Activated T-cell treated with anti-CD3 and anti-CD28 coated beads, Interleukin-2, amount 50 U/mL, for 48 hours (primary cell): ENCODE data around the gene LY86.

Experiments
- DNase-seq, 2 experiments: peaks; one replicate each; pipeline ENCODE4 v3.0.0-alpha.2; 2020

Gene LY86

DNA sequence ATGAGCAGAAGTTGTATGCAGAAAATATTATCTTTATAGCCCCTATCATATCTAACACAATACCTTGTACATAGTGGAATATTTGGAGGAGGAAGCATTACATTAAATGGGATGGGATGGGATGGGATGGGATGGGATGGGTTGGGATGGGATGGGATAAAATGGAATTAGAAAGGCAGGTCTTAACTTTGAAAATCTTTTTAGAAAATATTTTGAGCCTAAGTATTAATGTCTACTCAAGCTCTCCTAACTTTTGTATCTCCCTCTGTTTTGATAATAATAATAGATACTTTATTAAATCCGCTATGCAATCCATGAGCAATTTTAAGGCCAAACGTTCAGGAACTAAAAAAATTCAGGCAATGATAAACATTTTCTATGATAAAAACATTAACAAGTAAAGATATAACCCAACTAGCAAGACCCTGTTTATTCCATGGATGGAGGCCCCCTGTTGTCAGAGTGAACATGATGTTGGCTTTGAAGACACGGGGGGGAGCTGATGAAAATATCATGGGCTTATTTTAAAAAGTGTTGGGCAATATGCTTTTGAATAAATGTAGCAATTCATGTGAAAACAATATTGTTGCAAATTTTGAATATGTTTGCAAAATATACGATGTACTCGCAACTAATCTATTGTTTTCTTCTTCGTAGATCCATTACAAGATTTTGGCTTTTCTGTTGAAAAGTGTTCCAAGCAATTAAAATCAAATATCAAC, 35.9 kb downstream of the LY86 start:
- no peak for DNase-seq

DNA sequence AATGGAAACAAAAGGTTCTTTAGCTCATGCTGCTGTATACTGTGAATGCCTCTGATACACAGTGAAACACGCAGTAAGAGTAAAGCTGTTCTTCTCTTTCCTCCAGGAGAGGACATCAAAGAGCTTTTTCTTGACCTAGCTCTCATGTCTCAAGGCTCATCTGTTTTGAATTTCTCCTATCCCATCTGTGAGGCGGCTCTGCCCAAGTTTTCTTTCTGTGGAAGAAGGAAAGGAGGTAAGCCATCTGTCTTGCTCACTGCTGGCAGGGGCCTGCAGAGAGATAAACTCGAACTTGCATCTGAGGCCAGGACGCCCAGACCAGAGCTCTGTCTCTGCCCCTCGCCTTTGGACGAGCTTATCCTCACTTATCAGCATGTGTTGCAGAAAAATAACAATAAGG, 37.7 kb downstream of the LY86 start:
- DNase-seq: no peak

DNA sequence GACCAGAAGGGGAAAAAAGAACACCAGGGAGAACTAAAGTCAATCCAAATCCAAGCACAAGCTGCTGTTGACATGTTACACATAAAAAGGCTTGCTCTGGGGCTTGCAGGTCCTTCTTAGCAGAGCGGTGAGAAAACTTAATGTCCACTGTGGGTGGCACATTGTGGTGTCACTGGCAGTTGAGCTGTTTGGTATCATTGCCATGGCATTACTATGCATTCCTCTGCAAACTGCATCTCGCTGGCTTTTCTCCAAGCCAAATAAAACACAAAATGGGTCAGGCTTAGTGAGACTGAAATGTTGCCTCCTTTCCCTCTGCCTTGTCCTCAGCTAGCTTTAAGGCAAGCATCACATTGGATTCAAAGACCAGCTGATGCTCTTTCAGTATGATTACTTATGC, 40.9 kb downstream of the LY86 start:
- DNase-seq: no peak

DNA sequence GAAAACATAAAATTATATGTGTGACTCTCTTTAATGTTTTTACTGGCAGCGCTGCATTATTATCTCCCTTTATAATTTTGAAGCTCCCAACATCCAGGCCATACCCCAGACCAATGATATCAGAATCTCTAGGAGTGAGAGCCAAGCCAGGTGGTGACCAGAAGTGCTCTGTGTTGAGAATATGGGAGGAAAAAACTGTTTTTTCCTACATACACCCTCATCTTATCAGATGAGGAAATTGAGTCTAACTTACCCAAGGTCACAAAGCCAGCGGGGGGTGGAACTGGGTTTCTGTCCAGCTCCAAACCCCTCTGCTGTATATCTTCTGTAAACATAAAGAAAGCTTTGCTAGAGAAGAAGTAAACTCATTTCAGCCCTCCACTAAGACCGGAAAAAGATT, 42.5 kb downstream of the LY86 start:
- DNase-seq: no peak

DNA sequence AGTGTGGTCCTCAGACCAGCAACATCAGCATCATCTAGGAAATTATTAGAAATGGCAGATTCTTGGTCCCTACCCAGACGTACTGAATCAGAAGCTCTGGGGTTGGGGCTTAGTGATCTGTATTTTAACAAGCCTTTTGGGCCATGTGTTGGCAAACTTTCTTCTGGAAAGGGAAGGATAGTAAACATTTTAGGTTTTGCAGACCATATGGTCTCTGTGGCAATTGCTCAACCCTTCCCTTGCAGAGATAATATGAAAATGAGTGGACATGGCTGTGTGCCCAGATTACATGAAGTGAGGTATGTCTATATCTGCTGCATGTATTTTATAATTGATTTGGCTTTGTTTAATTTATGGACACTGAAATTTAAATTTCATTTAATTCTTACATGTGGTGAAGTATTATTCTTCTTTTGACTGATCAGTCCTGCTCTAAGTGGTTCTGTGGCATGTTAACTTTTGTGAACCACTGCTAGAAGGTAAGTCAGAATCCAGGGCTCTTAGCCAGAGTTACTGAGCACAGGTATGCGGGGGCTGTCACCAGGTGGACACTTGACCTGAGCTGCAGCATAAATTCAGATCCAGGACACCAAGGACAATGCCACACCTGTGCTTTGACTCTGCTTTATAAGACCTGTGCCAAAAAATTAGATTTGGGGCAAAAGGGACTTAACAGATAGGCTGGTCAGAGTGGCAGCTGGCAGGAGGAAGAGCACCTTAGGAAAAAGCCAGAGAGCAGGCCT, 43.2 kb downstream of the LY86 start:
- DNase-seq: no peak

DNA sequence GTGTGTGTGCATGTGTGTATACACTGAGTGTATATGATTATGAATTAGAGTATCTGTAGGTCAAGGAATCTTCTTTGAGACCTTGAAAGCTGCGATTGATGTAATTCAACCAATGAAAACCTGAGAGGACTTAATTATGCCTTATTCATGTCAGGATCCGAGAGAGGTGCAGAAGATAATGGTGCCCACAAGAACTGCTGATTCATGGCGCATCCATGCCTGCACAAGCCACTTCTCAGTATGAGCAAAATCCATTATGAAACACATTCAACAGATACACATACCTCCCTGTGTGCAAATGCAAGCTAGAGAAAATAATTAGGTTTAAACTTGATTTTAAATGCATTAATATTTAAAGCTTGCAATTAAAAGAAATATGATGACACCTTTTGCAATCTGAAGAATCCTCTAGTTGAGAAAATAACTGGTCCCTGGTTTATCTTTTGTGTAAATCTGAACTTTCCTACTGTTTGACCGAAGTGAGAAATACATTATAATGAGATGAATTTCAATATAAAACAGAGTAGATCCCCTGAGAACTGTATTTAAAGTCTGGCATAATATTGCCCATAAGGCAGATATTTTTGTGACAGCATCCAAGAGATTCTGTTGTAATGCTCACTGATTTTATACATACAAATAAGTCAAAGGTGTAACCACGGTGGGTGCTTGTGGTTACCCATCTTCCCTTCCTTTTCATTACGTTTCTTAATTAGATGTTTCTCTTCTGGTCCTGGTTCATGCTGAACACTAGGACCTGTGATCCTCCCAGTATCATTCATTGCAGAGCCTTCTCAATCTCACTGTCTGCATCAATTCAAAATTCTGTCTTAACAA, 45.6 kb downstream of the LY86 start:
- DNase-seq: no peak

DNA sequence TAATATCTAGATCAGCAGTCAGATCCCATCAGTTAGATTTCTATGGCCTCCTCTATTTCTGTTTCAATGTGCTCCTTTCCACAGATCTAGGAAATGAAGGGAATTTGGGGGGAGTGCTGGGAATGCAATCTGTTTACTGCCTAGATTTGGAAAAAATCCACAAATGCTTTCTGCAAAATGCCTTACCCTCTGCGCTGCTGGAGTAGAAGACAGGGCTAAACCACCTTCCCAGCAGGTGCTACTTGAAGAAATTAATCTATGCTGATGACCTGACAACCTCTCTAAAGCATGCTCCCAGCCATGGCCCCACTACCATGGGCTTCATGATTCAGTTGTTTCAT, 46.2 kb downstream of the LY86 start:
- no peak for DNase-seq

DNA sequence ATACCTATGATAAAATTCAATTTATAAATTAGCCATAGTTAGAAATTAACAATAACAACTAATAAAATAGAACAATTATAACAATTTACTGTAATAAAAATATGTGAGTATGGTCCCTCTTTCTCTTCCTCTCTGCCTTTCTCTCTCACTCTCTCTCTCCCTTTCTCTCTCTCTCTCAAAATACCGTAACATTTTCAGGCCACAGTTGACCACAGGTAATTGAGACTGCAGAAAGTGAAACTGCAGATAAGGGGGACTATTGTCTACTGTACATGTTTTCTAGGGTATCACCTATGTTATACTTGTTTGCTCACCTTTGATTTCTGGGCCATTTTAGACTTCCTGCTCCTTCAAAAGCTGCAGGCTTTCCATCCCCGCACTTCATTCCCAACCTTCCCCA, 46.8 kb downstream of the LY86 start:
- DNase-seq: no peak

DNA sequence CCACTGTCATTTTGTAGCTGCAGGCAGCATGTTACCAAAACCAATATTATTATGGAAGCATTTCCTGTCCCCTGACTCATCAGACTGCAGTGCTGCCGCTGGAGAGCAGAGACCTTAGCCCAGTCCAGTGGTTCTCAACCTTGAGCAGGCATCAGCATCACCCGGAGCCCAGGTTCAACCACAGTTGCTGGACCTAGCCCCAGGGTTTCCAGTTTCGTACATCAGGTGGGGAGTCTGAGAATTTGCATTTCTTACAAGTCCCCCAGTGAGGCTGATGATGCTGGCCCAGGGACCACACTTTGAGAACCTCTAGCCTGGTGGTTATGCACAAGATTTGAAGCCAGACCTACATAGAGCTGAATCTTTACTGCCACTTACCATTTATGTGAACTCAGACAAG, 47.3 kb downstream of the LY86 start:
- no peak for DNase-seq

DNA sequence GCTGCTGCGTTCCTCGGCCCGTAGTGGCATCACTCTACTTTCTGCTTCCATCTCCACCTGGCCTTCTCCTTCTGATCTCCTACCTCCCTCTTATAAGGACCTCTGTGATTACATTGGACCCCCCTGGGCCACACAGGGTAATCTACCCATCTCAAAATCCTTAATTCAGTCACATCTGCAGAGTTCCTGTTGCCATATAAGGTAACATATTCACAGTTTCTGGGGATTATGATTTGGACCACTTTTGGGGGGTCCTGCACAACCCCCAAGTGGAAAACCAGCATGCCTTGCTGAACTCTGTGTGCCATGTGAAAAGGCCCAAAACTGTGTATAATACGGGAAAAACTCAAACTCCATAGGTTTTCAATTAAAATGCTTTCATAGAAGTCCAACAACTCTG, 51.1 kb downstream of the LY86 start:
- no peak for DNase-seq

DNA sequence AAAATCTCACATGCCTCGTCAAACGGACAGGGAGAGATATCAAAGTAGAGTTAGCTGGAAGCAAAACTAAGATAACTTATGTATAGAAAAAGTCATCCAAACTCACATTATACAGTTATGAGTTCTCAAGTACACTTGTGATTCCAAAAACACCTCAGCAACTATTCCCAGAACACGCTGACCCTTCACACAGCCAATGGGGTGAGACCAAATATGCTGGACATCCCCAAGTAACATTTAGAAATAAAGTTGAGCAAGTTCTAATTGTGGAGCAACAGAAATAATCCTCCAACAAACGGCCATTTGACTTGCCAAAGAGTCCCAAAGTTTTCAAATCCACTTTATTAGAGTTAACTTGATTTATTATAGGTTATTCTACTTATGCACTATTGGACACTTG, 52.4 kb downstream of the LY86 start:
- DNase-seq: no peak

DNA sequence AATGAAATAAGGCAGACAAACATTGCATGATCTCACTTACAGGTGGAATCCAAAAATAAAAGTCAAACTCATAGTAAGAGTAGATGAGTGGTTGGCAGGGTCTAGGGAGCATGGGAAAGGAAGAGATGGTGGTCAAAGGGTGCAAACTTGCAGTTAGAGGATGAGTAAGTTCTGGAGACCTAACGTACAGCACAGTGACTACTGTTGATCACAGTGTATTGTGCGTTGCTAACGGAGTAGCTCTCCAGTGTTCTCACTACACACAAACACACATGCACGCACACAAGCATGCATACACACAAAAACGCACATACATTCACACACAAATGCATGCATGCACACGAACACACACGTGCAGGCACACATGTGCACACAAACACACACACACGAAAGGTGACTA, 54.9 kb downstream of the LY86 start:
- no peak for DNase-seq

DNA sequence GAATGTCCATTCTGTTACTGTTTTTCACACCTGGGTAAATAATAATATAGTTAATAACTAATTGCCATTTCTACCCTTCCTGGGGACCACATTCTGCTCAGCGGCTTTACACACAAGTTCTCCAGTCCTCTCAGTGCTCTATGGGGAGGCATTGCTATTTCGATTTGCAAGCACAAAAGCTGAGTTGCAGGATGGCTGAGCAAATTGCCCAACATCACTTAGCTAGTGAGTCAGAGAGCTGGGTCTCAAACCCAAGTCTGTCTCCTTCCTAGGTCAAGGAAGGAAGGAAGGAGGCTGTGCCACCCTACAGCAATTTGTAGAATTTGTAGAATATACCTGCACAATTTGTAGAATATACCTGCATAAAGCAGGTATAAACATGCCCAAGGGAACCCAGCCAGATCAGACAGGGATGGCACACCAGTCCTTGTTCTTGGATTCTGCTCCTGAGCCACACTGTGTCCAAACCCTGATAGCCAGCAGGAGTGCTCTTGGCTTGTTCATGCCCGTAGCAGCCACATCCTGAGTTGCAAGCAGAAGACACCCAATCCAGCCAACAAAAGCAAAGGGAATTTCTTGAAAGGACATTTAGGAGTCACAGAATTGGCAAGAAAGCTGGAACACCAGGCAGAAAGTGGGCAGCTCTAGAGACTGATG, 56.9 kb downstream of the LY86 start:
- DNase-seq: no peak

DNA sequence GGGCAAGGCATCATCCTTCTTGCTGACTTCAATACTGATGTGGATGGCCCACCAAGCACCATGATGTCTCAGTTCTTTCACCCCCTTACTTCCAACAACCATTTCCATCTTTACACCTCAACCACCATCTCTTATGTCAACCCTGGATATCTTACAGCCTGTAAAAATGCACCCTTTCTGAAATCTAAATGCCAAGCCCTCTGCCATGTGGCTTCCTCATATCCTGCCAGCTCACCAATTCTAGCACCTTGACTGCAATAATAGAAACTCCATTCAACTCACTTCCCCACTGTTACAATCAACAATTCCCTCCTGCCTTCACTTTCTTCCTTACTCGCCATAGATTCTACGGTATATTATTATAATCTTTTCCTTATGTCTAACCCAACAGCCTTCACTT, 57.9 kb downstream of the LY86 start:
- no peak for DNase-seq

DNA sequence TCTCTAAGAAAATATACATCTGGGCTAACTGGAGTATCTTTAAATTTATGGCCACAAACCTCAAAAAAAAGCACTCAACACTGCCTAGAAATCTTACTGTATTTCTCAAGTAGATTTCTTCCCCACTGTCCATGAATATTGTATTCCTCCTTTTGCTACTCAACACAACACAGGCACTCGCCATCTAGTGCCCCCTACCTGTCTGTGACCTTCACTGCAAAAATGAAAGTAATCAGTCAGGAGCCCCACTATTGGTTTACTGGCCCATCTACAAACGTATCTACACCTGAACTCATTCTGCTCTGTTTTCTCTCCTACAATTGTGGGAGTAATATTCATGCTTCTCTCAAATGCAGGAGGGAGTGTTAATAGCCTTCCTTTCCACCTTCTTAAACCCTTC, 58.3 kb downstream of the LY86 start:
- no peak for DNase-seq

DNA sequence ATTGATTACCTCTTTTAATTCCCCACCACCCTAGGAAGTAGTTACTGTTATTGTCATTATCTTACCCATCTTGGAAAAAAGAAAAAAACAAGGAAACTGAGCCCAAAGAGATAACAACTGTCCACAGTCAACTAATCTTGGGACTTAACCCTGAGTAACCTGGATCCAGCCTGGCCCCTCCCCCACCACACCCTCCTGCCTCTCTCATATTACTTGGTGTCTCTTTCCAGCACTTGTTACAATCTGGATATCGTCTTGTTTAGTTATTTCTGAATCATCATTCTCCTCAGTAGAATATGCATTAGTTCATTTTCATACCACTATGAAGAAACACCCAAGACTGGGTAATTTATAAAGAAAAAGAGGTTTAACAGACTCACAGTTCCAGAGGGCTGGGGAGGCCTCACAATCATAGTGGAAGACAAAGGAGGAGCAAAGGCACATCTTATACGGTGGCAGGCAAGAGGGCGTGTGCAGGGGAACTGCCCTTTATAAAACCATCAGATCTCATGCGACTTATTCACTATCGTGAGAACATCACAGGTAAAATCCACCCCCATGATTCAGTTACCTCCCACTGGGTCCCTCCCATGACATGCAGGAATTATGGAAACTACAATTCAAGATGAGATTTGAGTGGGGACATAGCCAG, 60.3 kb downstream of the LY86 start:
- no peak for DNase-seq

DNA sequence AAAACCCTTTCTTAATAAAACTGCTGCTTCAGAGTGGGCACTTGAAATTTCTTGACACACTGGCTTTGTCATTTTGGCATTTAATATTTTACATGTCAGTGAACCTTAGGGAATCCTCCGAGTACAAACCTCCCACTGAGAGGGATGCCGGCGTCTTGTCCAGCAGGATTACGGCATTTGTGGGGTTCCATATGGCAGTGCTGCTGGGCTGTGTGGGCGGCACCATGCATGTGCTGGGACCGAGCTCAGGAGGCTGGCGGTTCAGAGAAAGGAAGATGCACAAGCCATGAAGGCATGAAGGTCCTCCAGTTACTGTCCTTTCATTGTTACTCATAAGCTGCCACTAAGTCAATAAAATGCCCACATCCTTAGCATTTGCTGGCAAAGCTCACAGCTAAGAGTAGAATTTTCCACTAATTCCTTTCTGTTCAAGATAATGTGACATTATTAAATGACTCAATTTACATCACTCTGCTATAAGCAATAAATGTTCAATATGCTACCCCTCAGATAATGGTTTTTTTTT, 61.4 kb downstream of the LY86 start:
- DNase-seq: no peak

DNA sequence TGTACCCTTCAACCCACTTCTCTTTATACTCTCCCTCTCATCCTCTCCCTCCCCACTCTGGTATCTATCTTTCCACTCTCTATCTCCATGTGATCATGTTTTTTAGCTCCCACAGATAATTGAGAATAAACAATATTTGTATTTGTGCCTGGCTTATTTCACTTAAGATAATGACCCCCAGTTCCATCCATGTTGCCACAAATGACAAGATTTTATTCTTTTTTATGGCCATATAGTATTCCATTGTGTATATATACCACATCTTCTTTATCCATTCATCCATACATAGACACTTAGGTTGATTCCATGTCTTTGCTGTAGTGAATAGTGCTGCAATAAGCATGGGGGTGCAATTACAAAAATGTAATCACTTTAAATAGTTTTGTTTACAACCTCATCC, 62.3 kb downstream of the LY86 start:
- no peak for DNase-seq

DNA sequence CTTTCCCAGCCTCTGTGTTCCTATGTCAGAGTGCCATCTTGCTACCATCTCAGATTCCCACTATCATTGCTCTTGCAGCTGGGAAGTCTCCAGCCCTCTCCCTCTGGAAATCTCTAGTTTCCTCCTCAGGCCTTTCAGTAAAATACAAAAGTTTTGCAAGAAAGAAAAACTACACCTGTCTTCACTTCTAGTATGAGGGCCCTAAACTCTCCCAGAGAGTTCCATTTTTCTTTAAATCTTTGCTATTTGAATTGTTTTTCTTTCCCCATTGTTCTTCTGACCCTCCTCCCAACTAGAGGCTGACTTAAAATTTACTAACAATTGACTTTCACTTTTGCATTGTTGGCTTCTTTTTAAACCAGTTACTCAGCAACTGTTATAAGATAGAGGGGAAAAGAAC, 62.8 kb downstream of the LY86 start:
- no peak for DNase-seq

DNA sequence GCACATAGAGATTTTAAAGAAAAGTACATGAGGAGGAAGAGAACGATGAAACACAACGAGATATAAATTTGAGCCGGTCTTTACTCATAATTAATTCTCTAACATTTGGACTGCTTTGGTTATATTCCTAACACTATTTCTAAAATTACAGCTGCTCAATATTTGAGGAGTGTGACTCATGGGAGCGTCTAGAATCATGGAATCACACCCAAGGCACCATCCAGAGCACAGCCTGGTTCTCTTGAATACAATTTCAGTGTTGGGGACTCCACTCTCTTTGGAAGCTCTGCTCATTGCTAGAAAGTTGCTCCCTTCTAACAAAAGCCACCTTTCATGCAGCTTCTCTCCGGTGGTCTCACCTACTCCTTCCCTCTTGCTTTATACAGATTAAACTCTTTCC, 64.4 kb downstream of the LY86 start:
- DNase-seq: no peak

DNA sequence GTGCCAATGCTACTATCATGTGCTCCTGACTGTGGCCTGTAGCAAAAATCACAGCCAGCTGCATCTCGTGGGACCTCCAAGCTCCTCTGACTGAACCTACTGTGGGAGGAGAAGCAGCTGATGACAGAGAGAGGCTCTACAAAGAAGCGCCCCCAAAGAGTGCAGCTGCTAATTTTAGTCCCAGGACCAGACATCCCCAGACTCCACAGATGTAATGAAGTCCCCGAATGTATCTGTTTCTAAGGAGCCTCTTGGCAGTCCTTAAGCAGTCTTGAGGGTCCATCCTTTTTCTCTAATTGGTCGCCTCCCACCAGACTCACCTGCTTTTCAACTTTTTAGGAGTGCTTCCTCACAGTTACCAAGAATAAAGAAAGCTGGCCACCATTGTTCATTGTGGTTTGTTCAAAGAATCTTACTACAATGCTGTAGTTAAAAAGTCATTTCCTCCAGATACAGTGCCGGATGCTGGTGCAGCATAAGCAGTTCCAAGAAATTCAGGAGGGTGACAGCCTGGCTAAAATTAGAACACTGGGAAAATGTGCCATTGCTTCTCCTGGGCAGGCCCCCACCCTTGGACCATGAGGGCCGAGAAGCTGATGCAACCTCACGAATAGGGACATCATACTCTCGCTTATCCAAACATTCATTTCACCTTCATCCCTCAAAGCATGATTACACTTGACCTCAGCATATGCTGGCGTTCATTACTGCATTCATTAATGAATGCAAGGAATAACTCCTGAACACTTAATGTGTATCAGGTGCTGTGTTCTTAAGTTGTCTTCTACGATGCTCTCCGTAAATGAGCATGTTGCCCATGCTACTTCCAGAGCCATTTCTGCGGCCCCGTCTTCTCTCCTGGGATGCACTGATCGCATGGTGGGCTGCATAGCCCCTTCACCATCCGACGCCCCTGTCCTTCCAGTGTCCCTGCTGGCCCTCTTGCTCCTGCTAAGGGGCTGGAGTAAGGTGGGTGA, 66.4 kb downstream of the LY86 start:
- peak; percentile 56 to 62 for DNase-seq
